ENCODE results near the gene MET. TPM values are rescaled to one million over a fixed set of nuclear protein-coding genes. Genes with fewer than 3 reads are reported as not detected.

Gene MET
- polyA plus RNA-seq, 1 donor from 2014 or later: not detected

DNA sequence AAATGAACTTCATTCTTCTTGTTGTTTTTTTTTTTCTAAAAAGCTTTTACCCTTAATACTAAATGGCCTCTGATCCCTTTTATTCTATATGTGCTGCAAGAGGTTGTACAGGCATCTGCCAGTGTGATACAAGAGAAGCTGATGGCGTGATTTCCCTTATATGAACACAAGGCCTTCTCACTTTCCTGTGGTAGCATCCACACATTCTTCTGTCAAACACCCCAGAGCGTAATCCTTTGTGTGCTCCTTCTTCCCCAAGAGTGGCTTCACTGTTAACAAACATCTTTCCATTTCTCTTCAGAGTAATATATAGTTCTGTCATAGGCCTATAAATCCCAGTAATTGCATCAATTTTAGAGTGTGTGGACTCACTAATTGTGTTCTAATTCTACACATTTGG is 104.0 kb downstream of the MET start:
- TF ChIP-seq POLR2AphosphoS5 (IDR thresholded peaks at IDR 0.05): no peak
- no peak for TF ChIP-seq EZH2 (IDR thresholded peaks at IDR 0.05; ENCODE audit: borderline replicate concordance, insufficient read depth, low read length, poor library complexity, severe bottlenecking)
- no peak for TF ChIP-seq TAF1 (IDR thresholded peaks at IDR 0.05; ENCODE audit: low read depth)
- no peak for TF ChIP-seq REST (IDR thresholded peaks at IDR 0.05; ENCODE audit: borderline replicate concordance)
- TF ChIP-seq SMC3 (conservative IDR thresholded peaks at IDR 0.05; ENCODE audit: poor library complexity): no peak
- no peak for TF ChIP-seq CTCF (IDR thresholded peaks at IDR 0.05; ENCODE audit: poor library complexity, severe bottlenecking)
- TF ChIP-seq MXI1 (conservative IDR thresholded peaks at IDR 0.05; ENCODE audit: poor library complexity, severe bottlenecking): no peak
- TF ChIP-seq EP300 (conservative IDR thresholded peaks at IDR 0.05; ENCODE audit: poor library complexity, severe bottlenecking): no peak
- no peak for TF ChIP-seq RAD21 (conservative IDR thresholded peaks at IDR 0.05)
- no peak overlapping the region for H3K27ac ChIP-seq (ENCODE audit: low read length)
- H3K9me2 ChIP-seq (ENCODE audit: insufficient read depth, low read length): no peaks in the 10 kb centered on the region
- no peaks in the 10 kb centered on the region for H3K27me3 ChIP-seq (ENCODE audit: insufficient read depth, low read depth, low read length)
- H3K9ac ChIP-seq (ENCODE audit: low read length): no peak overlapping the region
- H4K20me1 ChIP-seq (ENCODE audit: insufficient read depth): no peaks in the 10 kb centered on the region
- no peak overlapping the region for H3K4me3 ChIP-seq (ENCODE audit: low read length)
- no peak overlapping the region for H3K4me2 ChIP-seq (ENCODE audit: low read length)
- H3F3A ChIP-seq (ENCODE audit: insufficient read depth, low read length, poor library complexity, severe bottlenecking): no peaks in the 10 kb centered on the region
- no peaks in the 10 kb centered on the region for H3K79me2 ChIP-seq (replicated peaks; ENCODE audit: insufficient read depth, low read length)
- no peak overlapping the region for H2AFZ ChIP-seq (ENCODE audit: low read depth, low read length)
- H3K36me3 ChIP-seq (ENCODE audit: insufficient read depth, low read length): no peaks in the 10 kb centered on the region
- no peaks in the 10 kb centered on the region for H3K9me3 ChIP-seq (ENCODE audit: low read length)

- TF ChIP-seq EZH2 (IDR thresholded peaks at IDR 0.05; ENCODE audit: borderline replicate concordance, insufficient read depth, low read length, poor library complexity, severe bottlenecking) (no peak), POLR2AphosphoS5 (IDR thresholded peaks at IDR 0.05) (no peak), RAD21 (conservative IDR thresholded peaks at IDR 0.05) (no peak)
- H3K9me3 ChIP-seq (ENCODE audit: low read length): no peaks in the 10 kb centered on the region
- H3F3A ChIP-seq (ENCODE audit: insufficient read depth, low read length, poor library complexity, severe bottlenecking): no peaks in the 10 kb centered on the region
- no peak overlapping the region for H3K27ac ChIP-seq (ENCODE audit: low read length)
- no peaks in the 10 kb centered on the region for H4K20me1 ChIP-seq (ENCODE audit: insufficient read depth)
- no peak overlapping the region for H2AFZ ChIP-seq (ENCODE audit: low read depth, low read length)
- no peaks in the 10 kb centered on the region for H3K79me2 ChIP-seq (replicated peaks; ENCODE audit: insufficient read depth, low read length)
- H3K36me3 ChIP-seq (ENCODE audit: insufficient read depth, low read length): no peaks in the 10 kb centered on the region
- no peak overlapping the region for H3K9ac ChIP-seq (ENCODE audit: low read length)
- no peak overlapping the region for H3K4me3 ChIP-seq (ENCODE audit: low read length)
- H3K9me2 ChIP-seq (ENCODE audit: insufficient read depth, low read length): no peaks in the 10 kb centered on the region
- no peak overlapping the region for H3K4me2 ChIP-seq (ENCODE audit: low read length)
- H3K27me3 ChIP-seq (ENCODE audit: insufficient read depth, low read depth, low read length): no peaks in the 10 kb centered on the region
Observed at GRCh38 chr7:116776610-116777289, 104.8 kb downstream of the MET start.
